Neural progenitor cell (in vitro differentiated cells): ENCODE measurements around the gene SMIM35.

ENCODE experiments used
- EZH2 ChIP-seq: fragments of 200-600 bp; sonication (generic); IDR thresholded peaks from 2 replicates; pipeline ENCODE4 v1.6.1; 2017; ENCODE audit warnings: antibody characterized with exemption, mild to moderate bottlenecking, moderate library complexity
- TF ChIP-seq, protein P1 (sequence below): fragments of 200-600 bp; sonication (generic); IDR thresholded peaks from 2 replicates; pipeline ENCODE4 v1.5.1; 2017; ENCODE audit warnings: antibody characterized with exemption, mild to moderate bottlenecking

DNA sequence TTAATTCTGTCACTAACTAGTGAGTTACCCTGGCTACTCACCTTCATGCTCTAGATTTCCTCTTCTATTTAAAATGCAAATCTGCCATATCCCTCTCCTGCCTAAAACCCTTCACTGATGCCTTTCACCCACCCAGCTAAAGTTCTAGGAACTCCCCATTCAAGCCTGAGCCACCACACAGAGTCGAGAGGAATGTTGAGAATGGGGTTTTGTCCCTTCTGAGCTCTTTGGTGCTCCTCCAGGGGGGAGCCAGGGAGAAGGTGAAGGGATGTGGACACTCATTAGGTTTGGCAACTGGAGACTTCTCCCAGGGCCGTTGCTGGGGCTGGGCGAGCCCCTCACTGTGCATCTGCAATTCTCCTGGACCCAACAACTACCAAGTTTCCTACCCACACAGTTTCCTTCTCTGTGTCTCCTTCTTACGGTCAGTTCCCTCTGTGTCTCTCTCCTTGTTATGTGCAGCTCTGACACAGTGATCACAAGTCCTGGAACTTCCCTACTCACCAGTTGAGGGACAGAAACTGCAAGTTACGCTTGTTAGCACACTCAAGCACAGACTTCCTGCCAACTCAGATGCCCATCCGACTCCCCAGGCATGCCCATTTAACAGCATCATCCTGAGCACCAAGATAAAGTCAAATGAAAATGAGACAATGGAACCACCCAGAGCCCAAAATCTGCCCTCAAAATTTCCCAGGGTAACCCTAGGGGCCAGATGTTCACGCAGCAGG, 107.1 kb downstream of the SMIM35 start:
- TF ChIP-seq, protein P1, sequence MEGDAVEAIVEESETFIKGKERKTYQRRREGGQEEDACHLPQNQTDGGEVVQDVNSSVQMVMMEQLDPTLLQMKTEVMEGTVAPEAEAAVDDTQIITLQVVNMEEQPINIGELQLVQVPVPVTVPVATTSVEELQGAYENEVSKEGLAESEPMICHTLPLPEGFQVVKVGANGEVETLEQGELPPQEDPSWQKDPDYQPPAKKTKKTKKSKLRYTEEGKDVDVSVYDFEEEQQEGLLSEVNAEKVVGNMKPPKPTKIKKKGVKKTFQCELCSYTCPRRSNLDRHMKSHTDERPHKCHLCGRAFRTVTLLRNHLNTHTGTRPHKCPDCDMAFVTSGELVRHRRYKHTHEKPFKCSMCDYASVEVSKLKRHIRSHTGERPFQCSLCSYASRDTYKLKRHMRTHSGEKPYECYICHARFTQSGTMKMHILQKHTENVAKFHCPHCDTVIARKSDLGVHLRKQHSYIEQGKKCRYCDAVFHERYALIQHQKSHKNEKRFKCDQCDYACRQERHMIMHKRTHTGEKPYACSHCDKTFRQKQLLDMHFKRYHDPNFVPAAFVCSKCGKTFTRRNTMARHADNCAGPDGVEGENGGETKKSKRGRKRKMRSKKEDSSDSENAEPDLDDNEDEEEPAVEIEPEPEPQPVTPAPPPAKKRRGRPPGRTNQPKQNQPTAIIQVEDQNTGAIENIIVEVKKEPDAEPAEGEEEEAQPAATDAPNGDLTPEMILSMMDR: no peak
- TF ChIP-seq EZH2: no peak
